ENCODE measurements around the gene GDPGP1. TPM values are rescaled to one million over a fixed set of nuclear protein-coding genes. Genes with fewer than 3 reads are reported as not detected.

GDPGP1 gene
- total RNA-seq, 1 experiment from 2014 or later: 6.6 TPM

- Histone ChIP-seq H3K27ac (ENCODE audit: low read length) (peak overlapping the region; percentile 98), H4K20me1 (ENCODE audit: low read length) (peaks cover 7% of the 10 kb centered on the region; the same call in 1 of the 2 replicates), H3K79me2 (ENCODE audit: low read length) (peaks cover 92% of the 10 kb centered on the region), H3K4me1 (ENCODE audit: insufficient read depth, low read length) (peaks cover 51% of the 10 kb centered on the region), H3K4me2 (ENCODE audit: low read length) (peak overlapping the region; percentile 62), H3K9ac (ENCODE audit: low read length) (peak overlapping the region; percentile 96), H3K9me2 (replicated peaks; ENCODE audit: low read length) (no peaks in the 10 kb centered on the region), H3K4me3 (ENCODE audit: low read length) (peak overlapping the region; percentile 24; the same call in 1 of the 2 replicates), H3F3A (ENCODE audit: low read length, unreplicated experiment) (peaks cover 7% of the 10 kb centered on the region), H3K36me3 (ENCODE audit: low read depth, low read length) (peaks cover 47% of the 10 kb centered on the region), H3K9me3 (ENCODE audit: low read length) (no peaks in the 10 kb centered on the region), H3K27me3 (ENCODE audit: low read length) (no peaks in the 10 kb centered on the region), H2AFZ (ENCODE audit: low read length) (no peak overlapping the region)
- intact Hi-C loops (cut with micrococcal nuclease): no loop called here
- POLR2A ChIA-PET (ENCODE audit: unreplicated experiment): interaction anchor here (1.1 kb wide), 1 partner anchor 23 kb away, joined by 5 read pairs; the partner anchor contains the start of genes CIB1 and GDPGP1
- ATAC-seq: no peak; the same call in none of the 2 replicates
- DNase-seq: no peak
- CTCF ChIA-PET: interaction anchor here (1.1 kb wide), 1 partner anchor 10 kb away, joined by 4 read pairs; no protein-coding TSS in a partner anchor
- TF ChIP-seq CTCF (conservative IDR thresholded peaks at IDR 0.05; ENCODE audit: low read depth, low read length): no peak
- no peak for TF ChIP-seq EZH2 (IDR thresholded peaks at IDR 0.05; ENCODE audit: low read length, unreplicated experiment)
- no peak for TF ChIP-seq EZH2phosphoT487 (IDR thresholded peaks at IDR 0.05; ENCODE audit: borderline replicate concordance, low read length)
- no TSS peak for BruUV-seq (replicated peaks)
Observed at GRCh38 chr15:90211009-90211408, 23.0 kb upstream of the GDPGP1 start.

GRCh38 chr15:90211440-90212143 is 22.4 kb upstream of the GDPGP1 start:
- peak overlapping the region; percentile 96 for H3K9ac ChIP-seq (ENCODE audit: low read length)

More at GRCh38 chr15:90211440-90212143, 22.4 kb upstream of the GDPGP1 start:
- peaks cover 7% of the 10 kb centered on the region for H3F3A ChIP-seq (ENCODE audit: low read length, unreplicated experiment)
- POLR2A ChIA-PET (ENCODE audit: unreplicated experiment): interaction anchor here (1.1 kb wide), 1 partner anchor 22 kb away, joined by 5 read pairs; the partner anchor contains the start of genes CIB1 and GDPGP1
- CTCF ChIA-PET: interaction anchor here (0.9 to 1.2 kb wide), 3 partner anchors 8 to 58 kb away, joined by 3 to 4 read pairs (median 4); no protein-coding TSS in a partner anchor
- H3K4me3 ChIP-seq (ENCODE audit: low read length): peak overlapping the region; percentile 24; the same call in 1 of the 2 replicates
- intact Hi-C loops (cut with micrococcal nuclease): no loop called here
- DNase-seq (peak; percentile 93), ATAC-seq (peak; percentile 87)
- no peaks in the 10 kb centered on the region for H3K27me3 ChIP-seq (ENCODE audit: low read length)
- H3K27ac ChIP-seq (ENCODE audit: low read length): peak overlapping the region; percentile 98
- TSS peak; percentile 73 for BruUV-seq (replicated peaks)
- no peaks in the 10 kb centered on the region for H3K9me2 ChIP-seq (replicated peaks; ENCODE audit: low read length)
- H2AFZ ChIP-seq (ENCODE audit: low read length): no peak overlapping the region
- H3K36me3 ChIP-seq (ENCODE audit: low read depth, low read length): peaks cover 45% of the 10 kb centered on the region
- peaks cover 48% of the 10 kb centered on the region for H3K4me1 ChIP-seq (ENCODE audit: insufficient read depth, low read length)
- H3K9me3 ChIP-seq (ENCODE audit: low read length): no peaks in the 10 kb centered on the region
- peaks cover 92% of the 10 kb centered on the region for H3K79me2 ChIP-seq (ENCODE audit: low read length)
- H3K4me2 ChIP-seq (ENCODE audit: low read length): peak overlapping the region; percentile 62
- H4K20me1 ChIP-seq (ENCODE audit: low read length): 0 out of 2 replicates have a peak, but pooled peaks cover under 1% of the 10 kb centered on the region
- TF ChIP-seq EZH2phosphoT487 (IDR thresholded peaks at IDR 0.05; ENCODE audit: borderline replicate concordance, low read length) (no peak), CTCF (conservative IDR thresholded peaks at IDR 0.05; ENCODE audit: low read depth, low read length) (no peak), EZH2 (IDR thresholded peaks at IDR 0.05; ENCODE audit: low read length, unreplicated experiment) (no peak)
